GM18868 (cell line): ENCODE data around the gene CHRFAM7A.
"Not testable (repeated sequence)": the region's sequence is repeated elsewhere in the genome, so short reads cannot be mapped to it uniquely, and the experiment has no call there.

ENCODE experiments used
- ATAC-seq: cut with Tn5 transposase; IDR thresholded peaks from one replicate; pipeline ENCODE4 v1.9.1; 2021; ENCODE audit warnings: mild to moderate bottlenecking, moderate library complexity; ENCODE audit not compliant: unreplicated experiment

The CHRFAM7A gene

GRCh38 chr15:30392766-30393663 lies at the start of gene CHRFAM7A:
Gene CHRFAM7A, minus strand, starts transcription at chr15:30393540. Its CDS starts 10,189 bp downstream, at chr15:30383351.
- peak; percentile 43 for ATAC-seq

- ATAC-seq, result not testable (repeated sequence)
These were observed 45.0 kb upstream of the CHRFAM7A start for GRCh38 chr15:30438348-30438747.

- not testable (repeated sequence) for ATAC-seq
These were observed 42.5 kb upstream of the CHRFAM7A start for GRCh38 chr15:30435878-30436277.

- not testable (repeated sequence) for ATAC-seq
These were observed 27.4 kb upstream of the CHRFAM7A start for GRCh38 chr15:30420723-30421122.

- not testable (repeated sequence) for ATAC-seq
These were observed 20.8 kb upstream of the CHRFAM7A start, which contains the start of gene GOLGA8R for GRCh38 chr15:30414160-30414559. Gene GOLGA8R, minus strand, starts transcription at chr15:30414260. Its CDS starts 98 bp downstream, at chr15:30414162.

- not testable (repeated sequence) for ATAC-seq
These were observed 14.3 kb upstream of the CHRFAM7A start for GRCh38 chr15:30407636-30408035.

- peak; percentile 58 for ATAC-seq
These were observed 5.6 kb upstream of the CHRFAM7A start for GRCh38 chr15:30398988-30399387.

GRCh38 chr15:30393664-30393991 lies 288 bp upstream of the CHRFAM7A start:
- peak; percentile 14 for ATAC-seq

- ATAC-seq, result not testable (repeated sequence)
These were observed 6.9 kb downstream of the CHRFAM7A start for GRCh38 chr15:30386318-30386887.

GRCh38 chr15:30377082-30377413 lies 16.3 kb downstream of the CHRFAM7A start:
- not testable (repeated sequence) for ATAC-seq

GRCh38 chr15:30376375-30377081 lies 16.8 kb downstream of the CHRFAM7A start:
- ATAC-seq, result not testable (repeated sequence)

- not testable (repeated sequence) for ATAC-seq
These were observed 17.5 kb downstream of the CHRFAM7A start for GRCh38 chr15:30375872-30376271.

- ATAC-seq, result not testable (repeated sequence)
These were observed 18.5 kb downstream of the CHRFAM7A start for GRCh38 chr15:30374862-30375261.

- ATAC-seq, result not testable (repeated sequence)
These were observed 25.1 kb downstream of the CHRFAM7A start for GRCh38 chr15:30368271-30368670.

- ATAC-seq, result not testable (repeated sequence)
These were observed 26.1 kb downstream of the CHRFAM7A start for GRCh38 chr15:30367246-30367645.

- ATAC-seq, result not testable (repeated sequence)
These were observed 31.9 kb downstream of the CHRFAM7A start for GRCh38 chr15:30361404-30361803.

- not testable (repeated sequence) for ATAC-seq
These were observed 32.4 kb downstream of the CHRFAM7A start for GRCh38 chr15:30360990-30361389.

- not testable (repeated sequence) for ATAC-seq
These were observed 38.3 kb downstream of the CHRFAM7A start for GRCh38 chr15:30355043-30355442.

- ATAC-seq, result not testable (repeated sequence)
These were observed 43.5 kb downstream of the CHRFAM7A start for GRCh38 chr15:30349803-30350202.

- ATAC-seq, result not testable (repeated sequence)
These were observed 56.8 kb downstream of the CHRFAM7A start for GRCh38 chr15:30336584-30336983.

GRCh38 chr15:30334152-30334551 lies 59.2 kb downstream of the CHRFAM7A start:
- ATAC-seq, result peak; percentile 85
